GM18502 (cell line): Measurements from ENCODE around the gene RAD51B.

Experiments used
- ATAC-seq: cut with Tn5 transposase; IDR thresholded peaks from one replicate; pipeline ENCODE4 v1.9.1; 2021; ENCODE audit warnings: mild to moderate bottlenecking; ENCODE audit not compliant: unreplicated experiment, poor library complexity

RAD51B gene

GRCh38 chr14:68384335-68384734, 564.8 kb downstream of the RAD51B start:
- ATAC-seq = no peak

GRCh38 chr14:68384881-68385280, 565.3 kb downstream of the RAD51B start:
- ATAC-seq = no peak

GRCh38 chr14:68386446-68386845, 566.9 kb downstream of the RAD51B start:
- no peak for ATAC-seq

GRCh38 chr14:68386950-68387779, 567.6 kb downstream of the RAD51B start:
- ATAC-seq = no peak

- no peak for ATAC-seq
Measured at GRCh38 chr14:68389943-68390342, 570.4 kb downstream of the RAD51B start.

- no peak for ATAC-seq
Measured at GRCh38 chr14:68390741-68391140, 571.2 kb downstream of the RAD51B start.

GRCh38 chr14:68391311-68392014, 571.9 kb downstream of the RAD51B start:
- ATAC-seq = no peak

- ATAC-seq = no peak
Measured at GRCh38 chr14:68392393-68393141, 573.0 kb downstream of the RAD51B start.

GRCh38 chr14:68393259-68393658, 573.7 kb downstream of the RAD51B start:
- ATAC-seq = no peak

GRCh38 chr14:68394118-68394763, 574.7 kb downstream of the RAD51B start:
- no peak for ATAC-seq

GRCh38 chr14:68394764-68395143, 575.2 kb downstream of the RAD51B start:
- ATAC-seq = no peak

GRCh38 chr14:68395604-68396003, 576.0 kb downstream of the RAD51B start:
- ATAC-seq = no peak

- no peak for ATAC-seq
Measured at GRCh38 chr14:68396461-68396860, 576.9 kb downstream of the RAD51B start.

GRCh38 chr14:68397371-68397811, 577.8 kb downstream of the RAD51B start:
- no peak for ATAC-seq

- no peak for ATAC-seq
Measured at GRCh38 chr14:68397822-68398221, 578.2 kb downstream of the RAD51B start.

- no peak for ATAC-seq
Measured at GRCh38 chr14:68398370-68398769, 578.8 kb downstream of the RAD51B start.

GRCh38 chr14:68399971-68400370, 580.4 kb downstream of the RAD51B start:
- no peak for ATAC-seq

GRCh38 chr14:68401317-68401716, 581.7 kb downstream of the RAD51B start:
- ATAC-seq = no peak

GRCh38 chr14:68401855-68402254, 582.3 kb downstream of the RAD51B start:
- peak; percentile 63 for ATAC-seq

GRCh38 chr14:68402525-68403101, 583.0 kb downstream of the RAD51B start:
- ATAC-seq = no peak
